Activated CD8-positive, alpha-beta memory T cell treated with anti-CD3 and anti-CD28 coated beads for 1 hour (primary cell): ENCODE results near the gene CLCN4.

Source experiments
- DNase-seq, 2 donors: peaks; one replicate each; pipeline ENCODE4 v3.0.0-alpha.2; 2020; ENCODE audit warnings: low read depth in 1 of 2; ENCODE audit errors: extremely low read depth in 1 of 2

CLCN4 gene

DNA sequence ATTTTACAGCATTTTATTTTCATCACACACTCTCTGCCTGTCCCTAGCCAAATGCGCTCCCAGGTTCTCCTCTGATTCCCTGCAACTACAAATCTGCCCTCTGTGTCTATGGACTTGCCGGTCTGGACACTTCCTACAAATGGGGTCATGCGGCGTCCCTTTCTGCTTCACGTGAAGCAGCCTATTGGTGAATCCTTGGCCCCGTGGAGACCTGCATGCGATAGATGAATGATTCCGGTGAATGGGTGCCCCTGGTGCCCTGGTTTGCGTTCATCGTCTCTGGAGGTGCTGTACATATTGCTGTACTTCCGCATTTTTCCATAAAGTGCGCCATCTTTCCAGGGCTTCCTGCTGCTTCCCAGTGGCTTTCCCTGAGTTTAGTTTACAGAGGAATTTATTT is 27.5 kb upstream of the CLCN4 start:
- no peak for DNase-seq

- no peak for DNase-seq
Observed at GRCh38 chrX:10130354-10130753, 26.4 kb upstream of the CLCN4 start.

DNA sequence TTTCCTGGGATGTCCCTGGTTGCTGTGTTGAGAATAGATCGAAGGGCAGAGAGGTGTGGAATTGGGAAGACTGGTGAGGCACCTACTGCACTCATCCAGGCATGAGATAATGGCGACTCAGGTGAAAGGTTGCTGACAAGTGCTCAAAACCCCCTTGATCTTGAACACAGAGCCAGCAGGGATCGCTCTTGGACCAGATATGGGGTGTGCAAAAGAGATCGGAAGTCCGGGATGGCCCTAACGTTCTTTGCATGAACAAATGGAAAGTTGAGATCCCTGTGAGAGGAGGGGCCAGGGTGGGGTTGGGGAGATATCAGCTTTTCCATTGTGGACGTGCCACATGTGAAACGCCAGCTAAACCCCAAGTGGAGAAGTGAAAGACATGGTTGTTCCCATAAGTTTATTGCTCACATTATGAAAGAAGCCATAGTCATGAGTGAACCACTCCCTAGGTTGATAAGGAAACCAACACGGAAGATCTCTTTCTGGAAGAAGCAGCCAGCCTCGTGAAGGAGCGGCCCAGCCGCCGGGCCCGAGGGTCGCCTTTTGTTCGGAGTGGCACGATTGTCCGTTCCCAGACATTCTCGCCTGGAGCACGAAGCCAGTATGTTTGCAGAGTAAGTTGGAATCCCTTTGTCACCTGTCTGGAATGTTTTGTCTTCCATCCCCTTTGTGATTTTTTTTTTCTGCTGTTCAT is 22.6 kb upstream of the CLCN4 start:
- no peak for DNase-seq

GRCh38 chrX:10134921-10135320 is 21.9 kb upstream of the CLCN4 start:
- DNase-seq, result no peak

- no peak for DNase-seq
Observed at GRCh38 chrX:10135561-10136399, 21.0 kb upstream of the CLCN4 start.

DNA sequence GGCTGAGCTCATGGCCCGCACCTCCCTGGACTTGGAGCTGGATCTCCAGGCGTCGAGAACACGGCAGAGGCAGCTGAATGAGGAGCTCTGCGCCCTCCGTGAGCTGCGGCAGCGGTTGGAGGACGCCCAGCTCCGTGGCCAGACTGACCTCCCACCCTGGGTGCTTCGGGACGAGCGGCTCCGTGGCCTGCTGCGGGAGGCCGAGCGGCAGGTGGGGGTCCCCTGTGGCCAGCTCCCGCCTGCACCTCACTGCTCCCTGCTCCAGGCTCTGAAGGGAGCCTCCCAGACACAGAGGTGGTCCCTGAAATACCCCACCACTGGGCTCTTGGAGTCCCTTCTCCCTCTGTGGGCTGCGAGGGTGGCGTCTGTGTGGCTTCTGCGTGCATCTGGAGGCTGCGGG is 18.0 kb upstream of the CLCN4 start:
- DNase-seq, result no peak

GRCh38 chrX:10140264-10140663 is 16.5 kb upstream of the CLCN4 start:
- DNase-seq, result no peak

DNA sequence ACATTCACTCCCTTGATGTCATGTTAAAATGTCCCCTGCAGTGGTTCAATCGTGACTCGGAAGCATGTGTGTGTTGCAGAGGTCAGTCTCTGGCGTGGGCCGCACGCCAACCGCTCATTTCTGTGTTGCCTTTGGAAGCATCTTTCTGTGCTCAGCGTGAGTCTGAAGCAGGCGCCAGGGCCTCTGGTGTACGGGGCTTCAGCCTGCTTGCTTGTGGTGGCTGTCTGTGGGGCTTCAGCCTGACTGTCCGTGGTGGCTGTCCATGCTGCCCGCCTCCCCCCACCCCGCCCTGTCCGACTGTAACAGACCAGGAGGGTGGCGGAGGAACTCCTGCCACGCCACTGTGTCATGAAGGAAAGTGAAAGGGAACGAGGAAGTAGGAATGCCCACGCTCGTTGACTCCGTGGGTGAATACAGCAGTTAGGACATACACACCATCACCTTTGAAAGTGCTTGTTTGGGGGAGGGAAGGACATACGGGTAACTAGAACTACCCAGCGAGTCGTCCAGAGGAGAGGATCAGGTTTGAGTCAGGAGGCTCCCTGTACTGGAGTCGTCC is 14.7 kb upstream of the CLCN4 start:
- DNase-seq, result no peak

DNA sequence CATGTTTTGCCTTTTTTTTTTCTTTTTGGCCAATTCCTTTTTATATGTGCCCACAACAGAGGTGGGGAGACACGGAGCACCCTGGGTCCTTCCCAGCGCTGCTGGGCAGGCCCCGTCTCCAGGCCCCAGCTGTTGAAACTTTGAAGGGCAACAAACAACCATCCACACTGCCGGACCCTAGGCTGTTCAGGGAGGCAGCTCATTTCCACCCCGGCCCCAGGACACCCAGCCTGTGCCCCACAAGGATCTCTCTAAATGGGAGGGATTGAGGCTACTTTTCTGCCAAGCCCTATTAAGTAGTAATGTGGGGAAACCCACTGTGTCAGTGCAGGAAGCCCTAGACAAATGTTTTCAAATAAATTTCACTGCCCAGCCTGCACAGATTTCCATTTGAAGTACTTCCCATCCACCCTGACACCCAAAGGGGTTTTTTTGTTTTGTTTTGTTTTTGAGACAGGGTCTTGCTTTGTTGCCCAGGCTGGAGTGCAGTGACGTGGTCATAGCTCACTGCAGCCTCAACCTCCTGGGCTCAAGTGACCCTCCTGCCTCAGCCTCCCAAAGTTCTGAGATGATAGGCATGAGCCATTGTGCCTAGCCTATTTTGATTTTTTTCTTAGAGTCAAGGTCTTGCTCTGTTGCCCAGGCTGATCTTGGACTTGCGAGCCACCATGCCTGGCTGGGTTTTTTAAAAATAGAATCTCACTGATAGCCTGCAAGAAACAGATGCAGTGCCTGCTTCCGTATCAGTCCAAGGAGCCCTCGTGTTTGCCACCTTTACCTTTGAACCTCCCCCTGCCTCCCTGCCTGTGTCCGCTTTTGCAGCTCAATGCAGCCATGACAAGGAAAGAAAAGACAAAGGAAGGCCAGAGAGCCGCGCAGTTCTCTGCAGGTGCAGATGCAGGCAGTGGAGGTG is 13.4 kb upstream of the CLCN4 start:
- DNase-seq, result no peak

- no peak for DNase-seq
Observed at GRCh38 chrX:10146346-10146745, 10.4 kb upstream of the CLCN4 start.

GRCh38 chrX:10152086-10152485 is 4.7 kb upstream of the CLCN4 start:
- DNase-seq, result no peak

GRCh38 chrX:10155137-10155536 is 1.6 kb upstream of the CLCN4 start:
- no peak for DNase-seq

DNA sequence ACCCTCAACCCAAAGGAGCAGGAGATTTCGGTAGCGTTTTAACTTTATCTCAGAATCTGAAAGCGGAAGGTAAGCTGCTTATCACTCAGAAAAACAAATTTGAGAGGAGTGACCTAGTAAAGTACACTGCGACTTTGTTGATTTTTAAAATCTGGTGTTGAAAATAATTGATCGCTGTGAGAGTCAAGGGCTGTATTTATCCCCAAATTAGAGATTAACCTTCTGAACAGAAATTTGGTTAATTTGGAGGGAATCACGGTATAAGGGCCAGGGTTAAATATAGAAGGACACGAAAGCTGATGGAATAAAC is 212 bp downstream of the CLCN4 start:
- DNase-seq, result no peak

GRCh38 chrX:10157543-10157942 is 768 bp downstream of the CLCN4 start:
- no peak for DNase-seq

- no peak for DNase-seq
Observed at GRCh38 chrX:10158279-10159144, 1.7 kb downstream of the CLCN4 start.

GRCh38 chrX:10159145-10159468 is 2.3 kb downstream of the CLCN4 start:
- DNase-seq, result no peak

DNA sequence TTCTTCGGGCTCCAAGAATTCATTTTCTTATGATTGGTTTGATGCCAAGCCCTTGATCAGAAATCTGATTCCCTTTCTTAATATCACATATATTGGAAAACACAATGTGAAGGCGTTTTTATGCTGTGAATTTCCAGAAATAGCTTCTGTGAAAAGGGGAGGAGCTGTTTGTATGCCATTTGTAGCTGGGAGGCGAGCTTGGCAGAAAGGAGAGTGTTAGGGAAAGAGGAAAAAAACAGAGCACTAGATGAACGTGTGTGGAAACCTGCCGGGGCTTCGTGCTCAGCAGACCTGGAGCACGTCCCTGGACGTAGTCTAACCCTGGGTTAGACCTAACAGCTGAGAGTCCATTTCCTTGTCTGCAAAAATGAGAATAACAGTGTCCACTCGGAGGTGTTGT is 3.4 kb downstream of the CLCN4 start:
- no peak for DNase-seq

GRCh38 chrX:10163031-10163430 is 6.3 kb downstream of the CLCN4 start:
- no peak for DNase-seq

DNA sequence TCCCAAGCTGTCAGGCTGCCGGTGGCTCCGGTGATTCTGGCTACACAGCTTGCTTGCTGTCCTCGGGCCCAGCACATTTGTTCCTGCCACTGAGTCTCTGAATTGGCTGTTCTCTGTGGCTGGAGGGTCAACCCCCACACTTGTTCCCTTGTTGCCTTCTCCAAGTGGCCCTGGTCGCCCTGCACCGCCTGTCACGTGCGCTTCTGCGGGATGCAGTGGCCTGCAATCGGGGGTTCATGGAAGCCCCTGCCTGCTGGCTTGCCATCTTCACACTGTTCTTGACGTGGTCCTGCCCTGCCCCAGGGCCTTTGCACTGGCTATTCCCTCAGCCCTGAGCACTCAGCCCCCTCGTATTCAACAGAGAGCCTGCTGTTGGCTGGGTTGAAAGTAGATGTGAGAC is 8.1 kb downstream of the CLCN4 start:
- no peak for DNase-seq

GRCh38 chrX:10165580-10166247 is 8.9 kb downstream of the CLCN4 start:
- DNase-seq, result no peak
